NCI-H1417 (cell line): ENCODE results near the gene LILRA6.

ENCODE experiments used
- DNase-seq, 3 experiments: peaks; one replicate each; lab custom pipeline; 2025; lab: John Stamatoyannopoulos, UW

The LILRA6 gene

GRCh38 chr19:54188215-54188871 lies 54.2 kb downstream of the LILRA6 start:
- DNase-seq = peak in 1 of 3 experiments; percentile 31

DNA sequence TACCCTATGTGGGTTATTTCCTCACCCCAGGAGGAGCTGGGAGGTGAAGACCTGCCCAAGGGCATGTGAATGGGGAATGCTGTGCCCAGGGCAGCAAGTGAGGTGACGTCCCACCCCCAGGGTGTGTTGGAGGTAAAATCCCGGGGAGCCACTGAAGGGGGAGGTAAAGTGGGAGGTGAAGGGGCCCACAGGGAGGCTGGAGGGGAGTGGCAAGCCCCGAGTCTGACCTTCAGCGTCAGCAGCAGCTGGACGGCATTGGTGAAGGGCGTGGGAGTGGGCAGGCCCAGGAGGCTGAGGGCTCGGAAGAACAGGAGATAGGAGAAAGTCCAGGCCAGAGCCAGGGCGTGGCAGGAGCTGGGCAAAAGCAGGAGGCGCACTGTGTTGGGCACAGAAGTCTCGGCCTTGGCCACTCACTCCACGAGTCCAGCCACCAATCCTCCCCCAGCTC lies 55.6 kb downstream of the LILRA6 start:
- DNase-seq = no peak
